H9 (cell line): ENCODE results near the gene SGO1. TPM values are rescaled to one million over a fixed set of nuclear protein-coding genes. Genes with fewer than 3 reads are reported as not detected.
A peak's percentile ranks its signal among the peaks of the same experiment; 100 is the strongest.
"Not testable (repeated sequence)": the region's sequence is repeated elsewhere in the genome, so short reads cannot be mapped to it uniquely, and the experiment has no call there.

Experiments
- DNase-seq: peaks from one replicate; pipeline ENCODE4 v3.0.0-alpha.2; 2017
- H2AFZ ChIP-seq: one replicate; pipeline ENCODE4 v1.6.1; 2013; ENCODE audit warnings: mild to moderate bottlenecking, low read length, control low read depth, moderate library complexity
- H2AK5ac ChIP-seq: 2 replicates; pipeline ENCODE4 v1.6.1; 2013; ENCODE audit warnings: low read length, control low read depth, mixed read lengths; ENCODE audit not compliant: insufficient read length
- H2BK120ac ChIP-seq: one replicate; pipeline ENCODE4 v1.6.1; 2013; ENCODE audit warnings: low read depth, mild to moderate bottlenecking, low read length, control low read depth, inconsistent platforms; ENCODE audit not compliant: poor library complexity, severe bottlenecking
- H2BK12ac ChIP-seq: 2 replicates; pipeline ENCODE4 v1.6.1; 2013; ENCODE audit warnings: low read length, control low read depth, mixed read lengths, low read depth; ENCODE audit not compliant: insufficient read length
- H2BK15ac ChIP-seq: 2 replicates; pipeline ENCODE4 v1.6.1; 2013; ENCODE audit warnings: low read depth, low read length, control low read depth
- H2BK20ac ChIP-seq: one replicate; pipeline ENCODE4 v1.6.1; 2013; ENCODE audit warnings: low read depth, mild to moderate bottlenecking, low read length, control low read depth, inconsistent platforms; ENCODE audit not compliant: poor library complexity, severe bottlenecking
- H2BK5ac ChIP-seq: 2 replicates; pipeline ENCODE4 v1.6.1; 2013; ENCODE audit warnings: low read length, control low read depth, mixed read lengths; ENCODE audit not compliant: insufficient read length
- H3K14ac ChIP-seq: 2 replicates; pipeline ENCODE4 v1.6.1; 2013; ENCODE audit warnings: low read length, control low read depth; ENCODE audit not compliant: insufficient read depth
- H3K18ac ChIP-seq: 2 replicates; pipeline ENCODE4 v1.6.1; 2013; ENCODE audit warnings: low read depth, mild to moderate bottlenecking, mixed read lengths, low read length, control low read depth; ENCODE audit not compliant: insufficient read length
- H3K23ac ChIP-seq: 2 replicates; pipeline ENCODE4 v1.6.1; 2013; ENCODE audit warnings: low read length, control low read depth, mixed read lengths, low read depth; ENCODE audit not compliant: insufficient read length
- H3K23me2 ChIP-seq: 2 replicates; pipeline ENCODE4 v1.6.1; 2013; ENCODE audit warnings: low read depth, mild to moderate bottlenecking, mixed read lengths, low read length, control low read depth; ENCODE audit not compliant: insufficient read length, poor library complexity, severe bottlenecking
- H3K27ac ChIP-seq: 2 replicates; pipeline ENCODE4 v1.5.1; 2013; ENCODE audit warnings: low read length, control low read depth, mixed read lengths, low read depth; ENCODE audit not compliant: insufficient read length
- H3K27me3 ChIP-seq: 2 replicates; pipeline ENCODE4 v1.6.1; 2013; ENCODE audit warnings: low read length, control low read depth, inconsistent platforms; ENCODE audit not compliant: insufficient read depth
- H3K4ac ChIP-seq: 2 replicates; pipeline ENCODE4 v1.6.1; 2013; ENCODE audit warnings: low read depth, mild to moderate bottlenecking, control low read depth, inconsistent platforms, low read length, moderate library complexity
- H3K4me1 ChIP-seq: 2 replicates; pipeline ENCODE4 v1.6.1; 2013; ENCODE audit warnings: low read length, control low read depth, inconsistent platforms; ENCODE audit not compliant: insufficient read depth
- H3K4me2 ChIP-seq: 2 replicates; pipeline ENCODE4 v1.6.1; 2013; ENCODE audit warnings: low read length, control low read depth, mixed read lengths; ENCODE audit not compliant: insufficient read length, insufficient read depth
- H3K56ac ChIP-seq: 2 replicates; pipeline ENCODE4 v1.6.1; 2013; ENCODE audit warnings: low read depth, mild to moderate bottlenecking, mixed read lengths, low read length, control low read depth; ENCODE audit not compliant: insufficient read length
- H3K79me1 ChIP-seq: 2 replicates; pipeline ENCODE4 v1.6.1; 2013; ENCODE audit warnings: low read depth, mild to moderate bottlenecking, moderate library complexity, low read length, control low read depth, inconsistent platforms; ENCODE audit not compliant: insufficient read depth, poor library complexity, severe bottlenecking
- H3K79me2 ChIP-seq: 2 replicates; pipeline ENCODE4 v1.6.1; 2013; ENCODE audit warnings: low read length, control low read depth, inconsistent platforms; ENCODE audit not compliant: insufficient read depth
- H3K9ac ChIP-seq: 2 replicates; pipeline ENCODE4 v1.6.1; 2013; ENCODE audit warnings: low read length, control low read depth, mixed read lengths; ENCODE audit not compliant: insufficient read length; ENCODE audit errors: extremely low read depth
- H3K9me3 ChIP-seq: one replicate; pipeline ENCODE4 v1.6.1; 2013; ENCODE audit warnings: low read depth, low read length, inconsistent platforms; ENCODE audit not compliant: control insufficient read depth
- H3T11ph ChIP-seq: one replicate; pipeline ENCODE4 v1.6.1; 2013; ENCODE audit warnings: mild to moderate bottlenecking, low read length, control low read depth, inconsistent platforms
- H4K20me1 ChIP-seq: one replicate; pipeline ENCODE4 v1.6.1; 2013; ENCODE audit not compliant: control insufficient read depth, insufficient read length, insufficient read depth
- H4K5ac ChIP-seq: 2 replicates; pipeline ENCODE4 v1.6.1; 2013; ENCODE audit warnings: low read depth, mild to moderate bottlenecking, mixed read lengths, low read length, control low read depth; ENCODE audit not compliant: insufficient read length
- H4K8ac ChIP-seq: replicated peaks from 2 replicates; pipeline ENCODE4 v1.6.1; 2013; ENCODE audit warnings: low read length, control low read depth, mixed read lengths, low read depth; ENCODE audit not compliant: insufficient read length
- H4K91ac ChIP-seq: 2 replicates; pipeline ENCODE4 v1.6.1; 2013; ENCODE audit warnings: low read depth, mild to moderate bottlenecking, moderate library complexity, mixed read lengths, low read length, control low read depth; ENCODE audit not compliant: insufficient read length
- H3K27ac Mint-ChIP-seq, 3 experiments: 2 replicates in 2 of 3; 3 replicates in 1 of 3; pipeline ENCODE4 v1.8.0; 2020 to 2021; ENCODE audit warnings: mixed read lengths in 3 of 3, mild to moderate bottlenecking in 1 of 3, moderate library complexity in 1 of 3
- H3K27me3 Mint-ChIP-seq: 2 replicates; pipeline ENCODE4 v1.8.0; 2021; ENCODE audit warnings: low read depth, mild to moderate bottlenecking, moderate library complexity, mixed read lengths
- H3K36me3 Mint-ChIP-seq, 3 experiments: 2 replicates in 2 of 3; 3 replicates in 1 of 3; pipeline ENCODE4 v1.8.0; 2020 to 2021; ENCODE audit warnings: low read depth in 3 of 3, mixed read lengths in 3 of 3; ENCODE audit not compliant: insufficient read depth in 1 of 3
- H3K4me1 Mint-ChIP-seq, 2 experiments: 2 replicates each; pipeline ENCODE4 v1.8.0; 2020; ENCODE audit warnings: mixed read lengths in 2 of 2
- H3K4me3 Mint-ChIP-seq, 2 experiments: 2 replicates in 1 of 2; 3 replicates in 1 of 2; pipeline ENCODE4 v1.8.0; 2020 to 2021; ENCODE audit warnings: mild to moderate bottlenecking in 2 of 2, mixed read lengths in 2 of 2, moderate library complexity in 1 of 2
- H3K9me3 Mint-ChIP-seq, 2 experiments: 2 replicates in 1 of 2; 3 replicates in 1 of 2; pipeline ENCODE4 v1.8.0; 2020; ENCODE audit warnings: mild to moderate bottlenecking in 2 of 2, mixed read lengths in 2 of 2, moderate library complexity in 1 of 2
- CTCF ChIP-seq: fragments of 200-600 bp; sonication (generic); conservative IDR thresholded peaks from 3 replicates; pipeline ENCODE4 v1.8.0; 2021; ENCODE audit warnings: antibody characterized with exemption, mild to moderate bottlenecking
- WGBS: extraction: QIAGEN DNeasy Blood & Tissue Kit; methylation state at CpG from one replicate; pipeline ENCODE4 v1.1.7; 2013; ENCODE audit warnings: missing lambda C conversion rate, low lambda C conversion rate, mixed read lengths; ENCODE audit not compliant: insufficient read length; ENCODE audit errors: extremely low coverage; 5-methylcytosine and 5-hydroxymethylcytosine counted together
- total RNA-seq: library from RNA; stranded (reverse); gene quantifications from 2 replicates; pipeline ENCODE4 v1.2.1, GENCODE V29; 2021

The SGO1 gene
- total RNA-seq, 1 experiment from 2014 or later, result 30.7 TPM

GRCh38 chr3:20215636-20216035, 29.6 kb upstream of the SGO1 start:
- H3K79me2 ChIP-seq, result no peaks in the 10 kb centered on the region
- H3K27ac Mint-ChIP-seq, result no peak overlapping the region
- no peak overlapping the region for H3K56ac ChIP-seq
- H4K5ac ChIP-seq, result no peak overlapping the region
- no peaks in the 10 kb centered on the region for H3K23me2 ChIP-seq
- no peak overlapping the region for H3K4ac ChIP-seq
- no peak overlapping the region for H3K4me3 Mint-ChIP-seq
- H3K27ac ChIP-seq, result no peak overlapping the region
- no peak overlapping the region for H2BK20ac ChIP-seq
- no peak overlapping the region for H3K14ac ChIP-seq
- H4K91ac ChIP-seq, result no peak overlapping the region
- no CpG with 5 or more reads among the region's 4 CpGs for WGBS
- no peak overlapping the region for H2BK120ac ChIP-seq
- H3K4me1 Mint-ChIP-seq, result no peaks in the 10 kb centered on the region
- no peak overlapping the region for H2AK5ac ChIP-seq
- H3K23ac ChIP-seq, result no peak overlapping the region
- H3K4me1 ChIP-seq, result no peaks in the 10 kb centered on the region
- H2BK5ac ChIP-seq, result no peak overlapping the region
- no peaks in the 10 kb centered on the region for H3K79me1 ChIP-seq
- no peak overlapping the region for H2AFZ ChIP-seq
- H3K9me3 ChIP-seq, result no peaks in the 10 kb centered on the region
- H3K4me2 ChIP-seq, result no peak overlapping the region
- peaks cover 0 to 3% of the 10 kb centered on the region in 2 experiments; a peak in 1 of 5 replicates for H3K9me3 Mint-ChIP-seq
- no peaks in the 10 kb centered on the region for H4K20me1 ChIP-seq
- H3T11ph ChIP-seq, result no peak overlapping the region
- no peak for DNase-seq
- no peak for TF ChIP-seq CTCF
- H4K8ac ChIP-seq, result no peak overlapping the region
- no peak overlapping the region for H2BK15ac ChIP-seq
- no peak overlapping the region for H2BK12ac ChIP-seq
- no peaks in the 10 kb centered on the region for H3K27me3 Mint-ChIP-seq
- no peaks in the 10 kb centered on the region for H3K27me3 ChIP-seq
- H3K36me3 Mint-ChIP-seq, result peaks cover 0 to 1% (median 0%) of the 10 kb centered on the region in 3 experiments; a peak in 1 of 7 replicates
- H3K18ac ChIP-seq, result no peak overlapping the region
- H3K9ac ChIP-seq, result no peak overlapping the region

GRCh38 chr3:20213491-20213890, 27.5 kb upstream of the SGO1 start:
- H3K4ac ChIP-seq, H2BK12ac ChIP-seq, H3K27ac ChIP-seq, H3K23me2 ChIP-seq, H2BK5ac ChIP-seq, H2AK5ac ChIP-seq, H2BK20ac ChIP-seq, H3K79me1 ChIP-seq, H3K4me2 ChIP-seq, H3K4me3 Mint-ChIP-seq, H3K23ac ChIP-seq, H3K79me2 ChIP-seq, H4K5ac ChIP-seq, H3K4me1 ChIP-seq, H3K27me3 ChIP-seq, H4K91ac ChIP-seq, H2BK120ac ChIP-seq, H2AFZ ChIP-seq, H3K9me3 Mint-ChIP-seq, H3K36me3 Mint-ChIP-seq, H2BK15ac ChIP-seq, H3K14ac ChIP-seq, H3K9me3 ChIP-seq, H3K9ac ChIP-seq, H3K4me1 Mint-ChIP-seq, H3K18ac ChIP-seq, H3T11ph ChIP-seq, H4K8ac ChIP-seq, H3K56ac ChIP-seq, DNase-seq, H4K20me1 ChIP-seq, H3K27me3 Mint-ChIP-seq: not testable (repeated sequence)
- WGBS, result no CpG with 5 or more reads among the region's 1 CpG
- peak overlapping the region in 1 of 3 experiments; percentile 77; a peak in 1 of 7 replicates for H3K27ac Mint-ChIP-seq
